ENCODE measurements around the gene HSD11B1. TPM values are rescaled to one million over a fixed set of nuclear protein-coding genes. Genes with fewer than 3 reads are reported as not detected.

The HSD11B1 gene
- total and polyA plus RNA-seq, 5 donors: 1.0 to 4.3 (median 1.5) TPM

- ATAC-seq (no peak), DNase-seq (no peak)
- H3K27me3 ChIP-seq (ENCODE audit: control insufficient read depth, insufficient read depth): no peaks in the 10 kb centered on the region
- peak overlapping the region; percentile 94 for H3K27ac ChIP-seq (ENCODE audit: low read length)
- no peak overlapping the region for H3K4me3 ChIP-seq (ENCODE audit: low read length)
- intact Hi-C loops (cut with DNase I): no loop called here
- WGBS: 39% methylated on average over 7 of the region's 7 CpGs
- peaks cover 9% of the 10 kb centered on the region for H3K4me1 ChIP-seq (ENCODE audit: control insufficient read depth, insufficient read depth, low read length)
- no peaks in the 10 kb centered on the region for H3K9me3 ChIP-seq (ENCODE audit: control insufficient read depth, low read length)
These were observed 65.3 kb downstream of the HSD11B1 start for GRCh38 chr1:209769971-209770370.

- Histone ChIP-seq H3K4me1 (ENCODE audit: control insufficient read depth, insufficient read depth, low read length) (peaks cover 9% of the 10 kb centered on the region), H3K4me3 (ENCODE audit: low read length) (no peak overlapping the region), H3K27me3 (ENCODE audit: control insufficient read depth, insufficient read depth) (no peaks in the 10 kb centered on the region), H3K9me3 (ENCODE audit: control insufficient read depth, low read length) (no peaks in the 10 kb centered on the region), H3K27ac (ENCODE audit: low read length) (no peak overlapping the region)
- WGBS: 96% methylated on average over 17 of the region's 17 CpGs
- DNase-seq (no peak), ATAC-seq (no peak)
- intact Hi-C loops (cut with DNase I): no loop called here
These were observed 66.2 kb downstream of the HSD11B1 start for GRCh38 chr1:209770636-209771415.

GRCh38 chr1:209772126-209772525 is 67.5 kb downstream of the HSD11B1 start:
- DNase-seq (no peak), ATAC-seq (no peak)
- whole genome bisulfite sequencing: 44% methylated on average over 6 of the region's 6 CpGs
- Histone ChIP-seq H3K27ac (ENCODE audit: low read length) (no peak overlapping the region), H3K4me1 (ENCODE audit: control insufficient read depth, insufficient read depth, low read length) (peaks cover 9% of the 10 kb centered on the region), H3K9me3 (ENCODE audit: control insufficient read depth, low read length) (no peaks in the 10 kb centered on the region), H3K27me3 (ENCODE audit: control insufficient read depth, insufficient read depth) (no peaks in the 10 kb centered on the region), H3K4me3 (ENCODE audit: low read length) (no peak overlapping the region)
- intact Hi-C loops (cut with DNase I): no loop called here

GRCh38 chr1:209774592-209774991 is 69.9 kb downstream of the HSD11B1 start:
- H3K27ac ChIP-seq (ENCODE audit: low read length): no peak overlapping the region
- ATAC-seq: no peak
- intact Hi-C loops (cut with DNase I): no loop called here

GRCh38 chr1:209775678-209776077 is 71.0 kb downstream of the HSD11B1 start:
- no peak overlapping the region for H3K27ac ChIP-seq (ENCODE audit: low read length)
- no peaks in the 10 kb centered on the region for H3K4me1 ChIP-seq (ENCODE audit: control insufficient read depth, insufficient read depth, low read length)
- DNase-seq (no peak), ATAC-seq (peak in 1 of 2 donors; percentile 24)
- no peaks in the 10 kb centered on the region for H3K9me3 ChIP-seq (ENCODE audit: control insufficient read depth, low read length)
- H3K27me3 ChIP-seq (ENCODE audit: control insufficient read depth, insufficient read depth): no peaks in the 10 kb centered on the region
- no peak overlapping the region for H3K4me3 ChIP-seq (ENCODE audit: low read length)
- WGBS: 51% methylated on average over 2 of the region's 2 CpGs
- intact Hi-C loops (cut with DNase I): no loop called here

More at GRCh38 chr1:209774592-209774991, 69.9 kb downstream of the HSD11B1 start:
- Histone ChIP-seq H3K27me3 (ENCODE audit: control insufficient read depth, insufficient read depth) (no peaks in the 10 kb centered on the region), H3K9me3 (ENCODE audit: control insufficient read depth, low read length) (no peaks in the 10 kb centered on the region), H3K4me3 (ENCODE audit: low read length) (no peak overlapping the region), H3K4me1 (ENCODE audit: control insufficient read depth, insufficient read depth, low read length) (peaks cover 3% of the 10 kb centered on the region)
- 93% methylated on average over 1 of the region's 1 CpG for whole genome bisulfite sequencing
- DNase-seq: no peak

GRCh38 chr1:209777587-209777986 is 72.9 kb downstream of the HSD11B1 start:
- H3K4me1 ChIP-seq (ENCODE audit: control insufficient read depth, insufficient read depth, low read length): no peaks in the 10 kb centered on the region
- no peaks in the 10 kb centered on the region for H3K9me3 ChIP-seq (ENCODE audit: control insufficient read depth, low read length)
- no peak overlapping the region for H3K27ac ChIP-seq (ENCODE audit: low read length)
- no peaks in the 10 kb centered on the region for H3K27me3 ChIP-seq (ENCODE audit: control insufficient read depth, insufficient read depth)
- 96% methylated on average over 2 of the region's 2 CpGs for WGBS
- ATAC-seq: no peak
- DNase-seq: no peak
- H3K4me3 ChIP-seq (ENCODE audit: low read length): no peak overlapping the region
- intact Hi-C loops (cut with DNase I): no loop called here

- intact Hi-C loops (cut with DNase I): no loop called here
- ATAC-seq (no peak), DNase-seq (no peak)
- 96% methylated on average over 1 of the region's 1 CpG for WGBS
- Histone ChIP-seq H3K27me3 (ENCODE audit: control insufficient read depth, insufficient read depth) (no peaks in the 10 kb centered on the region), H3K27ac (ENCODE audit: low read length) (no peak overlapping the region), H3K9me3 (ENCODE audit: control insufficient read depth, low read length) (no peaks in the 10 kb centered on the region), H3K4me1 (ENCODE audit: control insufficient read depth, insufficient read depth, low read length) (peaks cover under 1% of the 10 kb centered on the region), H3K4me3 (ENCODE audit: low read length) (no peak overlapping the region)
These were observed 73.5 kb downstream of the HSD11B1 start for GRCh38 chr1:209778102-209778501.

- 64% methylated on average over 4 of the region's 4 CpGs for WGBS
- DNase-seq: no peak
- no peaks in the 10 kb centered on the region for H3K27me3 ChIP-seq (ENCODE audit: control insufficient read depth, insufficient read depth)
- ATAC-seq: no peak
- intact Hi-C loops (cut with DNase I): no loop called here
- H3K4me3 ChIP-seq (ENCODE audit: low read length): no peak overlapping the region
- H3K4me1 ChIP-seq (ENCODE audit: control insufficient read depth, insufficient read depth, low read length): peaks cover 4% of the 10 kb centered on the region
- no peaks in the 10 kb centered on the region for H3K9me3 ChIP-seq (ENCODE audit: control insufficient read depth, low read length)
- no peak overlapping the region for H3K27ac ChIP-seq (ENCODE audit: low read length)
These were observed 75.6 kb downstream of the HSD11B1 start for GRCh38 chr1:209780268-209780667.

GRCh38 chr1:209783386-209783785 is 78.7 kb downstream of the HSD11B1 start:
- peak overlapping the region; percentile 75 for H3K4me3 ChIP-seq (ENCODE audit: low read length)
- ATAC-seq: no peak
- 58% methylated on average over 6 of the region's 6 CpGs for WGBS
- H3K27me3 ChIP-seq (ENCODE audit: control insufficient read depth, insufficient read depth): no peaks in the 10 kb centered on the region
- no peaks in the 10 kb centered on the region for H3K9me3 ChIP-seq (ENCODE audit: control insufficient read depth, low read length)
- H3K4me1 ChIP-seq (ENCODE audit: control insufficient read depth, insufficient read depth, low read length): peaks cover 6% of the 10 kb centered on the region
- DNase-seq: no peak
- H3K27ac ChIP-seq (ENCODE audit: low read length): no peak overlapping the region
- intact Hi-C loops (cut with DNase I): no loop called here

Other genes starting within 250 kb of the HSD11B1 start
- under 1 TPM in 1 of 4 donors, not detected in 3; 0.20 TPM for gene CAMK1G, start 121.1 kb upstream of the HSD11B1 start, total RNA-seq
- gene CAMK1G, start 121.1 kb upstream of the HSD11B1 start, polyA plus RNA-seq: 0.07 TPM
- gene LAMB3, start 52.4 kb upstream of the HSD11B1 start, total RNA-seq: 10 to 100 TPM in 2 of 4 donors, 1 to 10 TPM in 2; 3.0 to 13.7 (median 11.0) TPM
- gene LAMB3, start 52.4 kb upstream of the HSD11B1 start, polyA plus RNA-seq: 4.9 TPM
- gene G0S2, start 29.4 kb upstream of the HSD11B1 start, total RNA-seq: 100 to 1,000 TPM in 3 of 4 donors, 10 to 100 TPM in 1; 77.4 to 414 (median 243) TPM
- 398 TPM for gene G0S2, start 29.4 kb upstream of the HSD11B1 start, polyA plus RNA-seq
- 1 to 10 TPM in 3 of 4 donors, under 1 TPM in 1; 0.91 to 2.7 (median 1.4) TPM for gene TRAF3IP3, start 51.2 kb downstream of the HSD11B1 start, total RNA-seq
- 0.63 TPM for gene TRAF3IP3, start 51.2 kb downstream of the HSD11B1 start, polyA plus RNA-seq
- gene C1orf74, start 79.7 kb downstream of the HSD11B1 start, total RNA-seq: 1 to 10 TPM; 1.9 to 3.3 (median 2.8) TPM
- 1.4 TPM for gene C1orf74, start 79.7 kb downstream of the HSD11B1 start, polyA plus RNA-seq
- gene IRF6, start 101.3 kb downstream of the HSD11B1 start, total RNA-seq: 10 to 100 TPM; 27.7 to 45.4 (median 36.4) TPM
- gene IRF6, start 101.3 kb downstream of the HSD11B1 start, polyA plus RNA-seq: 22.6 TPM
- gene UTP25, start 123.1 kb downstream of the HSD11B1 start, total RNA-seq: 1 to 10 TPM; 2.3 to 3.1 (median 3.0) TPM
- gene UTP25, start 123.1 kb downstream of the HSD11B1 start, polyA plus RNA-seq: 1.2 TPM
- gene SYT14, start 233.4 kb downstream of the HSD11B1 start, total RNA-seq: under 1 TPM in 1 of 4 donors, not detected in 3; 0.09 TPM
- under 0.01 TPM for gene SYT14, start 233.4 kb downstream of the HSD11B1 start, polyA plus RNA-seq

Measured in right cardiac atrium (tissue), 5 donors.